ENCODE results near the gene ZBED4. TPM values are rescaled to one million over a fixed set of nuclear protein-coding genes. Genes with fewer than 3 reads are reported as not detected.

Gene ZBED4
- total and polyA plus RNA-seq, 2 donors (not counting 1 experiment from before 2014, with no cell fraction given): 3.5 to 6.3 TPM

DNA sequence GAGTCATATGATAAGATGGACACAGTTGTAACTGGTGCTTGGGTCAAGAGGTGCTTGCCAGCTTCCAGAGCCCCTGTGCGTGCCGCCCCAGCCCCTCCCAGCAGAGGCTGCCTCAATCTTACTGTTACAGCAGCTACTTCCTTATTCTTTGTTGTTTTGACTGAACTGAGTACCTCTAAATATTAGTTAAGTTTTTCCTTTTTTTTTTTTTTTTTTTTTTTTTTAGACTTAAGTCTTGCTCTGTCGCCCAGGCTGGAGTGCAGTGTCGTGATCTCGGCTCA, 8.8 kb downstream of the ZBED4 start:
- no peak for DNase-seq (ENCODE audit: low read depth in 2 of 2)
- Histone ChIP-seq H3K4me1 (ENCODE audit: control insufficient read depth, extremely low read depth, insufficient read depth, low read length) (no peaks in the 10 kb centered on the region), H3K4me3 (replicated peaks in 1 of 4; ENCODE audit: control extremely low read depth in 1 of 4, insufficient read depth in 1 of 4, low read depth in 3 of 4, low read length in 4 of 4) (no peak overlapping the region), H3K9ac (ENCODE audit: insufficient read depth, low read length) (no peak overlapping the region), H4K20me1 (ENCODE audit: control insufficient read depth, extremely low read depth, insufficient read depth, low read length) (no peaks in the 10 kb centered on the region), H3K9me3 (ENCODE audit: control insufficient read depth, insufficient read depth, low read depth, low read length) (no peaks in the 10 kb centered on the region), H3K27me3 (ENCODE audit: control insufficient read depth, insufficient read depth, low read length) (no peaks in the 10 kb centered on the region), H2AFZ (ENCODE audit: low read length) (no peak overlapping the region), H3K36me3 (ENCODE audit: control insufficient read depth, insufficient read depth, low read length) (no peaks in the 10 kb centered on the region), H3K27ac (ENCODE audit: insufficient read depth, low read length) (no peak overlapping the region), H3K79me2 (ENCODE audit: control insufficient read depth, insufficient read depth, low read length) (peaks cover 77% of the 10 kb centered on the region), H3K4me2 (ENCODE audit: extremely low read depth, insufficient read depth, low read length) (no peak overlapping the region)
- TF ChIP-seq, protein P1, sequence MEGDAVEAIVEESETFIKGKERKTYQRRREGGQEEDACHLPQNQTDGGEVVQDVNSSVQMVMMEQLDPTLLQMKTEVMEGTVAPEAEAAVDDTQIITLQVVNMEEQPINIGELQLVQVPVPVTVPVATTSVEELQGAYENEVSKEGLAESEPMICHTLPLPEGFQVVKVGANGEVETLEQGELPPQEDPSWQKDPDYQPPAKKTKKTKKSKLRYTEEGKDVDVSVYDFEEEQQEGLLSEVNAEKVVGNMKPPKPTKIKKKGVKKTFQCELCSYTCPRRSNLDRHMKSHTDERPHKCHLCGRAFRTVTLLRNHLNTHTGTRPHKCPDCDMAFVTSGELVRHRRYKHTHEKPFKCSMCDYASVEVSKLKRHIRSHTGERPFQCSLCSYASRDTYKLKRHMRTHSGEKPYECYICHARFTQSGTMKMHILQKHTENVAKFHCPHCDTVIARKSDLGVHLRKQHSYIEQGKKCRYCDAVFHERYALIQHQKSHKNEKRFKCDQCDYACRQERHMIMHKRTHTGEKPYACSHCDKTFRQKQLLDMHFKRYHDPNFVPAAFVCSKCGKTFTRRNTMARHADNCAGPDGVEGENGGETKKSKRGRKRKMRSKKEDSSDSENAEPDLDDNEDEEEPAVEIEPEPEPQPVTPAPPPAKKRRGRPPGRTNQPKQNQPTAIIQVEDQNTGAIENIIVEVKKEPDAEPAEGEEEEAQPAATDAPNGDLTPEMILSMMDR (conservative IDR thresholded peaks at IDR 0.05 in 1 of 2, IDR thresholded peaks at IDR 0.05 in 1 of 2; ENCODE audit: low read depth in 1 of 2, low read length in 2 of 2): no peak
- no peak for TF ChIP-seq EZH2 (IDR thresholded peaks at IDR 0.05; ENCODE audit: low read length, missing control alignments)

DNA sequence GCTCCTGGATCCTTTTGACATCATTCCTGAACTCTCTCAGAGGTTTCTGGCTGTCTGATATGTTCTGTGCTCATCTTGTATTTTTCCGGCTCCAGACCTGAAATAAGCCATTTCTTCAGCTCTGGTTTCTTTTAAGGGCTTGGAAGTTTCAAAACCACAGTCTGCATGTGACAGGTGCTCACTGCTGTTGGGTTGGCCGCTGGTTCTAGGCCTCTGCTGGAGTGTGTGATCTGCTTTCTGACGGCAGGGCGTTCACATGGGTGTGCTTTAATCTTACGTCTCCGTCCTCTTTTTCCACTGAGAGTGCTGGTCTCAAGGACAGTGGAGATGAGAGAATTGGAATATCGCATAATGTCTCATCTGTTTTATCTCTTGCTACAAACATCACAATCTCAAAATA, 10.3 kb downstream of the ZBED4 start:
- Histone ChIP-seq H3K36me3 (ENCODE audit: control insufficient read depth, insufficient read depth, low read length) (no peaks in the 10 kb centered on the region), H3K9me3 (ENCODE audit: control insufficient read depth, insufficient read depth, low read depth, low read length) (no peaks in the 10 kb centered on the region), H3K27ac (ENCODE audit: insufficient read depth, low read length) (no peak overlapping the region), H4K20me1 (ENCODE audit: control insufficient read depth, extremely low read depth, insufficient read depth, low read length) (no peaks in the 10 kb centered on the region), H2AFZ (ENCODE audit: low read length) (no peak overlapping the region), H3K9ac (ENCODE audit: insufficient read depth, low read length) (no peak overlapping the region), H3K4me1 (ENCODE audit: control insufficient read depth, extremely low read depth, insufficient read depth, low read length) (no peaks in the 10 kb centered on the region), H3K27me3 (ENCODE audit: control insufficient read depth, insufficient read depth, low read length) (no peaks in the 10 kb centered on the region), H3K79me2 (ENCODE audit: control insufficient read depth, insufficient read depth, low read length) (peaks cover 76% of the 10 kb centered on the region), H3K4me3 (replicated peaks in 1 of 4; ENCODE audit: control extremely low read depth in 1 of 4, insufficient read depth in 1 of 4, low read depth in 3 of 4, low read length in 4 of 4) (no peak overlapping the region), H3K4me2 (ENCODE audit: extremely low read depth, insufficient read depth, low read length) (no peak overlapping the region)
- DNase-seq (ENCODE audit: low read depth in 2 of 2): no peak
- no peak for TF ChIP-seq EZH2 (IDR thresholded peaks at IDR 0.05; ENCODE audit: low read length, missing control alignments)

DNA sequence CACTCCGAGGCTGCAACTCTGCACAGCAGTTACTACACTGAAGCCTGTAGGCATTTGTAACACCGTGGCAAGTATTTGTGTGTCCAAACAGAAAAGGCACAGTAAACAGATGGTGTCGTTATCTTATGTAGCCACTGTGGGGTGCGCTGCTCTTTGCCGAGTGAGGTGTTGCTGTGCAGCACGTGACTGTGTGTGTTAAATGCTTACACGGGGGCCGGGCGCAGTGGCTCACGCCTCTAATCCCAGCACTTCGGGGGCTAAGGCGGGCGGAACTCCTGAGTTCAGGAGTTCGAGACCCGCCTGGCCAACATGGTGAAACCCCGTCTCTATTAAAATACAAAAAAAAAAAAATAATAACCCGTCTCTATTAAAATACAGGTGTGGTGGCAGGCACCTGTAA, 11.5 kb downstream of the ZBED4 start:
- Histone ChIP-seq H3K4me3 (replicated peaks in 1 of 4; ENCODE audit: control extremely low read depth in 1 of 4, insufficient read depth in 1 of 4, low read depth in 3 of 4, low read length in 4 of 4) (no peak overlapping the region), H3K27me3 (ENCODE audit: control insufficient read depth, insufficient read depth, low read length) (no peaks in the 10 kb centered on the region), H3K9me3 (ENCODE audit: control insufficient read depth, insufficient read depth, low read depth, low read length) (no peaks in the 10 kb centered on the region), H2AFZ (ENCODE audit: low read length) (no peak overlapping the region), H3K4me1 (ENCODE audit: control insufficient read depth, extremely low read depth, insufficient read depth, low read length) (no peaks in the 10 kb centered on the region), H4K20me1 (ENCODE audit: control insufficient read depth, extremely low read depth, insufficient read depth, low read length) (no peaks in the 10 kb centered on the region), H3K9ac (ENCODE audit: insufficient read depth, low read length) (no peak overlapping the region), H3K27ac (ENCODE audit: insufficient read depth, low read length) (no peak overlapping the region), H3K4me2 (ENCODE audit: extremely low read depth, insufficient read depth, low read length) (no peak overlapping the region), H3K36me3 (ENCODE audit: control insufficient read depth, insufficient read depth, low read length) (peaks cover 2% of the 10 kb centered on the region), H3K79me2 (ENCODE audit: control insufficient read depth, insufficient read depth, low read length) (peaks cover 79% of the 10 kb centered on the region)
- TF ChIP-seq, protein P1 (conservative IDR thresholded peaks at IDR 0.05 in 1 of 2, IDR thresholded peaks at IDR 0.05 in 1 of 2; ENCODE audit: low read depth in 1 of 2, low read length in 2 of 2): no peak
- no peak for TF ChIP-seq EZH2 (IDR thresholded peaks at IDR 0.05; ENCODE audit: low read length, missing control alignments)
- no peak for DNase-seq (ENCODE audit: low read depth in 2 of 2)

Data from fibroblast of lung (primary cell).